HepG2 (cell line): ENCODE data around the gene DHRS4L2. TPM values are rescaled to one million over a fixed set of nuclear protein-coding genes. Genes with fewer than 3 reads are reported as not detected.

Source experiments
- HNRNPK ChIP-seq: fragments of 200-400 bp; formaldehyde crosslinking; IDR thresholded peaks from 2 replicates; pipeline ENCODE4 v1.6.1; 2018; ENCODE audit warnings: low read length, low read depth, moderate library complexity, mild to moderate bottlenecking; ENCODE audit not compliant: poor library complexity, severe bottlenecking
- HOXA3 ChIP-seq: sonication (generic); formaldehyde crosslinking; IDR thresholded peaks from 2 replicates; pipeline ENCODE4 v1.5.0; 2020; ENCODE audit warnings: missing genetic modification reagents
- KLF16 ChIP-seq, 2 experiments: sonication (generic) in 1 of 2; formaldehyde crosslinking in 1 of 2; IDR thresholded peaks; 2 replicates each; pipeline versions ENCODE4 v1.6.1 to v1.8.0; 2016 to 2023; ENCODE audit warnings: missing genetic modification reagents in 2 of 2, missing compliant biosample characterization in 1 of 2
- MAF1 ChIP-seq: sonication (generic); formaldehyde crosslinking; IDR thresholded peaks from 2 replicates; pipeline ENCODE4 v1.5.0; 2020; ENCODE audit warnings: missing genetic modification reagents, borderline replicate concordance
- ONECUT2 ChIP-seq: sonication (generic); formaldehyde crosslinking; IDR thresholded peaks from 2 replicates; pipeline ENCODE4 v1.4.0; 2020; ENCODE audit warnings: missing genetic modification reagents
- SNAI1 ChIP-seq: sonication (generic); formaldehyde crosslinking; IDR thresholded peaks from 2 replicates; pipeline ENCODE4 v1.5.0; 2020; ENCODE audit warnings: mild to moderate bottlenecking, missing genetic modification reagents, borderline replicate concordance
- SOX5 ChIP-seq: IDR thresholded peaks from 2 replicates; pipeline ENCODE4 v1.6.1; 2016; ENCODE audit warnings: borderline replicate concordance
- ZFP36L1 ChIP-seq: sonication (generic); formaldehyde crosslinking; IDR thresholded peaks from 2 replicates; pipeline ENCODE4 v1.8.0; 2022; ENCODE audit warnings: mild to moderate bottlenecking, missing genetic modification reagents, moderate library complexity
- ZNF20 ChIP-seq: sonication (generic); formaldehyde crosslinking; IDR thresholded peaks from 2 replicates; pipeline ENCODE4 v1.4.0; 2020; ENCODE audit warnings: mild to moderate bottlenecking, moderate library complexity, missing genetic modification reagents
- ZNF282 ChIP-seq: fragments of 450-650 bp; IDR thresholded peaks from 2 replicates; pipeline ENCODE4 v1.6.1; 2018; ENCODE audit not compliant: partially characterized antibody
- ZNF367 ChIP-seq: sonication (generic); formaldehyde crosslinking; IDR thresholded peaks from 2 replicates; pipeline ENCODE4 v1.4.0; 2020; ENCODE audit warnings: missing genetic modification reagents, borderline replicate concordance
- ZNF44 ChIP-seq: sonication (generic); formaldehyde crosslinking; IDR thresholded peaks from 2 replicates; pipeline ENCODE4 v1.5.1; 2020; ENCODE audit warnings: mild to moderate bottlenecking, missing genetic modification reagents
- ZNF841 ChIP-seq: sonication (generic); formaldehyde crosslinking; IDR thresholded peaks from 2 replicates; pipeline ENCODE4 v1.8.1; 2023; ENCODE audit warnings: missing genetic modification reagents, borderline replicate concordance
- polyA plus RNA-seq, 8 experiments: library from polyadenylated mRNA; depleted of rRNA in 3 of 8; stranded (reverse) in 7 of 8; unstranded in 1 of 8; fragments of >200 nt; fragmentation: Illumina TruSeq in 4 of 8; extraction: Trizol in 4 of 8; gene quantifications; 2 replicates each; pipeline versions ENCODE4 v1.2.1 to v1.2.3, GENCODE V29; 2011 to 2016; ENCODE audit warnings: low read depth in 4 of 8, missing spikeins in 1 of 8, mixed read lengths in 1 of 8; ENCODE audit not compliant: insufficient read depth in 1 of 8
- total RNA-seq, 5 experiments: library from RNA; depleted of rRNA; stranded (reverse); fragments of >200 nt; fragmentation: Illumina TruSeq; extraction: Trizol; gene quantifications; 2 replicates each; pipeline ENCODE4 v1.2.3, GENCODE V29; 2016; ENCODE audit warnings: low read depth in 1 of 5
- TF ChIP-seq, protein P1 (sequence below): sonication (generic); formaldehyde crosslinking; IDR thresholded peaks from 2 replicates; pipeline ENCODE4 v1.4.0; 2020; ENCODE audit warnings: missing genetic modification reagents
- TF ChIP-seq, protein P2 (sequence below): IDR thresholded peaks from 2 replicates; pipeline ENCODE4 v1.6.1; 2016; ENCODE audit warnings: mild to moderate bottlenecking, missing biosample characterization, missing genetic modification reagents
- TF ChIP-seq, protein P3 (sequence below): IDR thresholded peaks from 2 replicates; pipeline ENCODE4 v1.6.1; 2012; ENCODE audit warnings: low read length, improper control_type of control experiment
- TF ChIP-seq, protein P4 (sequence below): sonication (generic); formaldehyde crosslinking; IDR thresholded peaks from 2 replicates; pipeline ENCODE4 v1.4.0; 2020; ENCODE audit warnings: missing genetic modification reagents

The DHRS4L2 gene
- total and polyA plus RNA-seq, 2 of the 13 experiments (the other 11 are each of a cell fraction or from before 2014, with no cell fraction given) = 24.7 to 38.2 TPM

DNA sequence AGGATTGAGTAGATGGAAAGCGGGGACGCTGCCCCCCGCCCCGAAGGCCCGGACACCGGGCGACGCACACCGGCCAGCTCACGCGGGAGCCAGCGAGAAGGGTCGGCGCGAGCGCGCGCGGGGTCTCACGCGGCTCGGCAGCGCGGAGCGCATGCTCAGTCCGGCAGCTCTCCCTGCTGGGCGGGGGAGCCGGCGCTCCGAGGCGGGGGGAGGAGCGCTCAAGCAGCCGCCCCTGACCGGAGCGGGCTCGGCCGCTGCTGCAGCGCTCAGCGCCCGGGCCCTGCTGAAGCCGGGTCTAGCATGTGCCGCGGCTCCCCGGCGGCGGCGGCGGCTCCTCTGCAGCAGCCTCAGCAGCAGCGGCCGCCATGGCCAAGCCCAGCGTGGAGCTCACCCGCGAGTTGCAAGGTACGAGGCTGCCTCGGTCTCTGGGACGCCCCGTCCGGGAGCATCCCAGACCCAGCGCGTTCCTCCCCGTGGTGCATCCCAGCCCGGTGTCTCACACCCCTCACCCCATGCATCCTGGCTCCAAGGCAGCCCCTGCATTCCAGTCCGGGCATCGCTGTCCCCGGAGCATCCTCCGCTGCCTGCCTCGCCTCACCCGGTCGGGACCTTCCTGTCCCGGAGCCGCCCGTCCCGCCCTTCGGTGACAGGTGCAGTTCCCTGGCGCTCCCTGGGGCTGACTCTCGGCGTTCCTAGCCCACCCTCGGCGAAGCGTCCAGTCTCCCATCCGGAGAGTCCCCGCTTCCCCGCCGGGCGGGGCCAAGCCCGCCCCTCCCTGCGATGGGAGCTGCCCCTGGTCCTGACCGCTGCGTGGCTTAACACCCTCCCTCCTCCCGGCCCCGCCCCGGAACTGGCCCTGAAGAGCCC, 63.3 kb downstream of the DHRS4L2 start, which contains the start of gene CARMIL3 (continued):
- TF ChIP-seq, protein P1, sequence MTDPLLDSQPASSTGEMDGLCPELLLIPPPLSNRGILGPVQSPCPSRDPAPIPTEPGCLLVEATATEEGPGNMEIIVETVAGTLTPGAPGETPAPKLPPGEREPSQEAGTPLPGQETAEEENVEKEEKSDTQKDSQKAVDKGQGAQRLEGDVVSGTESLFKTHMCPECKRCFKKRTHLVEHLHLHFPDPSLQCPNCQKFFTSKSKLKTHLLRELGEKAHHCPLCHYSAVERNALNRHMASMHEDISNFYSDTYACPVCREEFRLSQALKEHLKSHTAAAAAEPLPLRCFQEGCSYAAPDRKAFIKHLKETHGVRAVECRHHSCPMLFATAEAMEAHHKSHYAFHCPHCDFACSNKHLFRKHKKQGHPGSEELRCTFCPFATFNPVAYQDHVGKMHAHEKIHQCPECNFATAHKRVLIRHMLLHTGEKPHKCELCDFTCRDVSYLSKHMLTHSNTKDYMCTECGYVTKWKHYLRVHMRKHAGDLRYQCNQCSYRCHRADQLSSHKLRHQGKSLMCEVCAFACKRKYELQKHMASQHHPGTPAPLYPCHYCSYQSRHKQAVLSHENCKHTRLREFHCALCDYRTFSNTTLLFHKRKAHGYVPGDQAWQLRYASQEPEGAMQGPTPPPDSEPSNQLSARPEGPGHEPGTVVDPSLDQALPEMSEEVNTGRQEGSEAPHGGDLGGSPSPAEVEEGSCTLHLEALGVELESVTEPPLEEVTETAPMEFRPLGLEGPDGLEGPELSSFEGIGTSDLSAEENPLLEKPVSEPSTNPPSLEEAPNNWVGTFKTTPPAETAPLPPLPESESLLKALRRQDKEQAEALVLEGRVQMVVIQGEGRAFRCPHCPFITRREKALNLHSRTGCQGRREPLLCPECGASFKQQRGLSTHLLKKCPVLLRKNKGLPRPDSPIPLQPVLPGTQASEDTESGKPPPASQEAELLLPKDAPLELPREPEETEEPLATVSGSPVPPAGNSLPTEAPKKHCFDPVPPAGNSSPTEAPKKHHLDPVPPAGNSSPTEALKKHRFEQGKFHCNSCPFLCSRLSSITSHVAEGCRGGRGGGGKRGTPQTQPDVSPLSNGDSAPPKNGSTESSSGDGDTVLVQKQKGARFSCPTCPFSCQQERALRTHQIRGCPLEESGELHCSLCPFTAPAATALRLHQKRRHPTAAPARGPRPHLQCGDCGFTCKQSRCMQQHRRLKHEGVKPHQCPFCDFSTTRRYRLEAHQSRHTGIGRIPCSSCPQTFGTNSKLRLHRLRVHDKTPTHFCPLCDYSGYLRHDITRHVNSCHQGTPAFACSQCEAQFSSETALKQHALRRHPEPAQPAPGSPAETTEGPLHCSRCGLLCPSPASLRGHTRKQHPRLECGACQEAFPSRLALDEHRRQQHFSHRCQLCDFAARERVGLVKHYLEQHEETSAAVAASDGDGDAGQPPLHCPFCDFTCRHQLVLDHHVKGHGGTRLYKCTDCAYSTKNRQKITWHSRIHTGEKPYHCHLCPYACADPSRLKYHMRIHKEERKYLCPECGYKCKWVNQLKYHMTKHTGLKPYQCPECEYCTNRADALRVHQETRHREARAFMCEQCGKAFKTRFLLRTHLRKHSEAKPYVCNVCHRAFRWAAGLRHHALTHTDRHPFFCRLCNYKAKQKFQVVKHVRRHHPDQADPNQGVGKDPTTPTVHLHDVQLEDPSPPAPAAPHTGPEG (CRISPR knock-in tag) = peak; percentile 82
- no peak for TF ChIP-seq ONECUT2 (CRISPR knock-in tag)
- peak; percentile 86 for TF ChIP-seq MAF1 (CRISPR knock-in tag)
- TF ChIP-seq ZNF841 = no peak
- TF ChIP-seq ZNF282 = no peak
- TF ChIP-seq SOX5 (CRISPR knock-in tag) = peak; percentile 25; the same call in 1 of the 2 replicates
- TF ChIP-seq ZNF367 = no peak; the same call in 1 of the 2 replicates
- no peak for TF ChIP-seq ZNF20
- TF ChIP-seq ZNF44 (CRISPR knock-in tag) = no peak
- TF ChIP-seq, protein P2, sequence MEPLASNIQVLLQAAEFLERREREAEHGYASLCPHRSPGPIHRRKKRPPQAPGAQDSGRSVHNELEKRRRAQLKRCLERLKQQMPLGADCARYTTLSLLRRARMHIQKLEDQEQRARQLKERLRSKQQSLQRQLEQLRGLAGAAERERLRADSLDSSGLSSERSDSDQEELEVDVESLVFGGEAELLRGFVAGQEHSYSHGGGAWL (CRISPR knock-in tag) = peak; percentile 81
- peak; percentile 87 for TF ChIP-seq HOXA3 (CRISPR knock-in tag)
- TF ChIP-seq, protein P3, sequence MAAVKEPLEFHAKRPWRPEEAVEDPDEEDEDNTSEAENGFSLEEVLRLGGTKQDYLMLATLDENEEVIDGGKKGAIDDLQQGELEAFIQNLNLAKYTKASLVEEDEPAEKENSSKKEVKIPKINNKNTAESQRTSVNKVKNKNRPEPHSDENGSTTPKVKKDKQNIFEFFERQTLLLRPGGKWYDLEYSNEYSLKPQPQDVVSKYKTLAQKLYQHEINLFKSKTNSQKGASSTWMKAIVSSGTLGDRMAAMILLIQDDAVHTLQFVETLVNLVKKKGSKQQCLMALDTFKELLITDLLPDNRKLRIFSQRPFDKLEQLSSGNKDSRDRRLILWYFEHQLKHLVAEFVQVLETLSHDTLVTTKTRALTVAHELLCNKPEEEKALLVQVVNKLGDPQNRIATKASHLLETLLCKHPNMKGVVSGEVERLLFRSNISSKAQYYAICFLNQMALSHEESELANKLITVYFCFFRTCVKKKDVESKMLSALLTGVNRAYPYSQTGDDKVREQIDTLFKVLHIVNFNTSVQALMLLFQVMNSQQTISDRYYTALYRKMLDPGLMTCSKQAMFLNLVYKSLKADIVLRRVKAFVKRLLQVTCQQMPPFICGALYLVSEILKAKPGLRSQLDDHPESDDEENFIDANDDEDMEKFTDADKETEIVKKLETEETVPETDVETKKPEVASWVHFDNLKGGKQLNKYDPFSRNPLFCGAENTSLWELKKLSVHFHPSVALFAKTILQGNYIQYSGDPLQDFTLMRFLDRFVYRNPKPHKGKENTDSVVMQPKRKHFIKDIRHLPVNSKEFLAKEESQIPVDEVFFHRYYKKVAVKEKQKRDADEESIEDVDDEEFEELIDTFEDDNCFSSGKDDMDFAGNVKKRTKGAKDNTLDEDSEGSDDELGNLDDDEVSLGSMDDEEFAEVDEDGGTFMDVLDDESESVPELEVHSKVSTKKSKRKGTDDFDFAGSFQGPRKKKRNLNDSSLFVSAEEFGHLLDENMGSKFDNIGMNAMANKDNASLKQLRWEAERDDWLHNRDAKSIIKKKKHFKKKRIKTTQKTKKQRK = no peak
- no peak; the same call in 1 of the 2 replicates for TF ChIP-seq SNAI1 (CRISPR knock-in tag)
- peak; percentile 54; the same call in 1 of the 2 replicates for TF ChIP-seq ZFP36L1 (CRISPR knock-in tag)
- TF ChIP-seq, protein P4, sequence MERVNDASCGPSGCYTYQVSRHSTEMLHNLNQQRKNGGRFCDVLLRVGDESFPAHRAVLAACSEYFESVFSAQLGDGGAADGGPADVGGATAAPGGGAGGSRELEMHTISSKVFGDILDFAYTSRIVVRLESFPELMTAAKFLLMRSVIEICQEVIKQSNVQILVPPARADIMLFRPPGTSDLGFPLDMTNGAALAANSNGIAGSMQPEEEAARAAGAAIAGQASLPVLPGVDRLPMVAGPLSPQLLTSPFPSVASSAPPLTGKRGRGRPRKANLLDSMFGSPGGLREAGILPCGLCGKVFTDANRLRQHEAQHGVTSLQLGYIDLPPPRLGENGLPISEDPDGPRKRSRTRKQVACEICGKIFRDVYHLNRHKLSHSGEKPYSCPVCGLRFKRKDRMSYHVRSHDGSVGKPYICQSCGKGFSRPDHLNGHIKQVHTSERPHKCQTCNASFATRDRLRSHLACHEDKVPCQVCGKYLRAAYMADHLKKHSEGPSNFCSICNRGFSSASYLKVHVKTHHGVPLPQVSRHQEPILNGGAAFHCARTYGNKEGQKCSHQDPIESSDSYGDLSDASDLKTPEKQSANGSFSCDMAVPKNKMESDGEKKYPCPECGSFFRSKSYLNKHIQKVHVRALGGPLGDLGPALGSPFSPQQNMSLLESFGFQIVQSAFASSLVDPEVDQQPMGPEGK (CRISPR knock-in tag) = peak; percentile 99
- TF ChIP-seq HNRNPK = no peak
- peak in 1 of 2 experiments; percentile 92; a peak in 2 of 4 replicates for TF ChIP-seq KLF16 (CRISPR knock-in tag; IDR thresholded peaks at IDR 0.05)
